Mucosa of descending colon (tissue), 3 donors: Measurements from ENCODE around the gene MTF2. TPM values are rescaled to one million over a fixed set of nuclear protein-coding genes. Genes with fewer than 3 reads are reported as not detected.

Experiments used
- ATAC-seq: fragments of 200-7000 bp; cut with Tn5 transposase; one replicate; pipeline ENCODE4 v1.9.1; 2020; ENCODE audit warnings: mild to moderate bottlenecking, moderate library complexity
- DNase-seq, 3 donors: peaks; one replicate each; pipeline ENCODE4 v3.0.0-alpha.2; 2020
- H3K36me3 ChIP-seq: fragments of 200-600 bp; one replicate; pipeline ENCODE4 v1.8.0; 2021; ENCODE audit warnings: low read depth, mild to moderate bottlenecking
- H3K4me1 ChIP-seq: fragments of 200-600 bp; one replicate; pipeline ENCODE4 v1.8.0; 2021; ENCODE audit warnings: low read depth, mild to moderate bottlenecking
- H3K4me3 ChIP-seq: fragments of 200-600 bp; one replicate; pipeline ENCODE4 v1.8.0; 2021; ENCODE audit warnings: mild to moderate bottlenecking
- H3K9me3 ChIP-seq: fragments of 200-600 bp; one replicate; pipeline ENCODE4 v1.8.0; 2021; ENCODE audit warnings: mild to moderate bottlenecking
- intact Hi-C, 2 donors: fragments of 100-400 bp; cut with DNase I in 1 of 2; cut with micrococcal nuclease in 1 of 2; formaldehyde crosslinking; loops; one replicate each; pipeline versions ENCODE4 v1.11.0 to v1.11.1; 2022; cut with DNase I, micrococcal nuclease
- total RNA-seq, 3 donors: library from RNA; stranded (reverse); fragmentation: NEBNext Ultra II Directional in 2 of 3; extraction: Animal tissue kit (Norgen Biotek cat#: 25700) in 2 of 3; gene quantifications; one replicate each; pipeline versions ENCODE4 v1.2.1 to v1.2.4, GENCODE V29; 2021 to 2023
- TF ChIP-seq, protein P1 (sequence below): fragments of 200-600 bp; IDR thresholded peaks from one replicate; pipeline ENCODE4 v1.8.0; 2022; ENCODE audit warnings: antibody characterized with exemption, mild to moderate bottlenecking
- donor health status: DM: no; HTN: no; CAD: no; lungs with moderate emphysema.
- donor health status: DM: no; HTN: no; CAD: no.
- donor health status: DM: no; HTN: yes; CAD: no.

MTF2 gene
- total RNA-seq, 3 donors from 2014 or later = 22.5 to 32.1 (median 23.6) TPM

DNA sequence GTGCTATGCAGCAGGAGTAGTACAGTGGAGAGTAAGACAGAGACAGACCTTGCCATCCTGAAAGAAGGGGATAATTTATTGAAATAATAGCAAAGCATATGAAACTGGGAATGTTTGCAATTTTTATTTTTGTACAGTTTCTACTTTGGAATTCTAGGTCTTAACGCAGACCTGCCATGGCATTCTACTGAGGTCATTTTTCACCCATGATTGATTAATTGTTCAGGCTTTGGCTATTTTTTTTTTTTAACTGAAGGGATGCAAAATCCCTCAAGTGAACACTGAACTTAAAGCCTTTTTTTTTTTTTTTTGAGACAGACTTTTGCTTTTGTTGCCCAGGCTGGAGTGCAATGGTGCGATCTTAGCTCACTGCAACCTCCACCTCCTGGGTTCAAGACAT lies 27.1 kb downstream of the MTF2 start:
- intact Hi-C loops = no loop called here
- H3K4me3 ChIP-seq = no peak overlapping the region
- no peaks in the 10 kb centered on the region for H3K36me3 ChIP-seq
- DNase-seq (no peak), ATAC-seq (no peak)
- H3K4me1 ChIP-seq = no peaks in the 10 kb centered on the region
- H3K9me3 ChIP-seq = no peaks in the 10 kb centered on the region
- TF ChIP-seq, protein P1, sequence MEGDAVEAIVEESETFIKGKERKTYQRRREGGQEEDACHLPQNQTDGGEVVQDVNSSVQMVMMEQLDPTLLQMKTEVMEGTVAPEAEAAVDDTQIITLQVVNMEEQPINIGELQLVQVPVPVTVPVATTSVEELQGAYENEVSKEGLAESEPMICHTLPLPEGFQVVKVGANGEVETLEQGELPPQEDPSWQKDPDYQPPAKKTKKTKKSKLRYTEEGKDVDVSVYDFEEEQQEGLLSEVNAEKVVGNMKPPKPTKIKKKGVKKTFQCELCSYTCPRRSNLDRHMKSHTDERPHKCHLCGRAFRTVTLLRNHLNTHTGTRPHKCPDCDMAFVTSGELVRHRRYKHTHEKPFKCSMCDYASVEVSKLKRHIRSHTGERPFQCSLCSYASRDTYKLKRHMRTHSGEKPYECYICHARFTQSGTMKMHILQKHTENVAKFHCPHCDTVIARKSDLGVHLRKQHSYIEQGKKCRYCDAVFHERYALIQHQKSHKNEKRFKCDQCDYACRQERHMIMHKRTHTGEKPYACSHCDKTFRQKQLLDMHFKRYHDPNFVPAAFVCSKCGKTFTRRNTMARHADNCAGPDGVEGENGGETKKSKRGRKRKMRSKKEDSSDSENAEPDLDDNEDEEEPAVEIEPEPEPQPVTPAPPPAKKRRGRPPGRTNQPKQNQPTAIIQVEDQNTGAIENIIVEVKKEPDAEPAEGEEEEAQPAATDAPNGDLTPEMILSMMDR = no peak

DNA sequence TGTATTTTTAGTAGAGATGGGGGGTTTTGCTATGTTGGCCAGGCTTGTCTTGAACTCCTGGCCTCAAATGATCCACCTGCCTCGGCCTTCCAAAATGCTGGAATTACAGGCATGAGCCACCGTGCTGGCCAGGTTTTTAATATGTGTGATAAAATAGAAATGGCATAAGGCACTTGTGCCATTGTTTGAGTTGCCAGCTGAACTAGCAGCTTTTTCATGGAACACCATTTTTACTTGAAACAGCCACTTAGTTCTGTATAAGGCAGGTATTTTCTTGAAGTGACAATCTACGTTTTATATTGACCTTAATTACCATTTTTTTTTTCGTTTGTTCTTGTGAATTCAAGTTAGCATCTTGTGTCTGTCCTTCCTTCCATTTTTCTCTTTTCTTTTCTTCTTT lies 28.3 kb downstream of the MTF2 start:
- ATAC-seq = no peak
- H3K4me3 ChIP-seq = no peak overlapping the region
- no peaks in the 10 kb centered on the region for H3K36me3 ChIP-seq
- H3K4me1 ChIP-seq = no peaks in the 10 kb centered on the region
- DNase-seq = no peak
- H3K9me3 ChIP-seq = no peaks in the 10 kb centered on the region
- TF ChIP-seq, protein P1 = no peak
- intact Hi-C loops = no loop called here

DNA sequence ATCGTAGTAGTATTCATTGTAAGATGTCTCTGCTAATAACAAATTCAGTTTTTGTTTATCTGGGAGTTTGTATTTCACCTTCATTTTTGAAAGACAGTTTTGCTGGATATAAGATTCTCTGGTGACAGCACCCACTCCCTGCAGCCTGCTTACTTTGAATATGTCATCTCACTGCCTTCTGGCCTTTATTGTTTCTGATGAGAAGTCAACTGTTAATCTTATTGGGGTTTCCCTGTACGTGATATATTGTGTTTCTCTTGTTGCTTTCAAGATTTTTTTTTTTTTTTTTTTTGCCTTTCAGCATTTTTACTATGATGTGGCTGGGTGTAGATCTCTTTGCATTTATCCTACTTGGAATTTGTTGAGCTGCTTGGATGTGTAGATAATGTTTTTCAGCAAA lies 29.3 kb downstream of the MTF2 start:
- Histone ChIP-seq H3K36me3 (no peaks in the 10 kb centered on the region), H3K4me3 (no peak overlapping the region), H3K9me3 (no peaks in the 10 kb centered on the region), H3K4me1 (no peaks in the 10 kb centered on the region)
- ATAC-seq (no peak), DNase-seq (no peak)
- intact Hi-C loops = no loop called here
- TF ChIP-seq, protein P1 = no peak

DNA sequence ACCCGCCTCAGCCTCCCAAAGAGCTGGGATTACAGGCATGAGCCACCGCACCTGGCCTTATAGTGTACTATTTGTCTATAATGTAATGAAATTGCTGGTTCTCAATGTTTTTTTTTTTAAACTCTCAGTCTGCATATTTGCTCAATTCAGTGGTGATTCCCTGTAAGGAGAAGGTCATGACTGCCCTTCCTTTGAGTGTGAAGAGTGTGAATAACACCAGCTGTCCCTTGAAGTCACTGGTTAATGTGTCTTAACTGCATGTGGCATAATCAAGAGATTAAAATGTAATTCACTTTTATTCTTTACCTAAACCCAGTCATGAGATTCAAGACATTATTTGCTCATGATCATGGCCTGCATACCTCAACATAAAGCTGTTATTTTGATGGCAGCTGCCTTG lies 30.5 kb downstream of the MTF2 start:
- TF ChIP-seq, protein P1 = no peak
- H3K4me1 ChIP-seq = peaks cover 3% of the 10 kb centered on the region
- no peak overlapping the region for H3K4me3 ChIP-seq
- H3K9me3 ChIP-seq = no peaks in the 10 kb centered on the region
- peak; percentile 50 for ATAC-seq
- DNase-seq = no peak
- intact Hi-C loops = no loop called here
- no peaks in the 10 kb centered on the region for H3K36me3 ChIP-seq

DNA sequence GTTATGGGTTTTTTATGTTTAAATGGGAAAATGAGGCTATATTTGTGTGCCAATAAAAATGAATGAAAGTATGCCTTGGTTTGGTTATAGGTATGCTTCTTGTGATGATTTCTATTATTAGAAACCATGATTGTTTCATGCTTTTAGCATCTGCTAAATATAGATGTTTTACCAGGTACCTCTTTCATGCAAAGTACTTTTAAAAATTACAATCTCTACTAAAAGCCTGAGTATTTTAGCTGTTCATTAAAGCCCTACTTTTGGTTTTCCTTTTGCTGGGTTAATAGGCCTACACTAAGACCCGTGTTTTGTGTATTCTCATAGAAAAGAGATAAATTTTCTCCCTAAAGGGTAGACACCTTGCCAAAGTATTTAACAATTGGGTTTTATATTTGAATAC lies 32.0 kb downstream of the MTF2 start:
- no peaks in the 10 kb centered on the region for H3K36me3 ChIP-seq
- H3K9me3 ChIP-seq = no peaks in the 10 kb centered on the region
- peaks cover 3% of the 10 kb centered on the region for H3K4me1 ChIP-seq
- ATAC-seq (no peak), DNase-seq (no peak)
- intact Hi-C loops = no loop called here
- H3K4me3 ChIP-seq = no peak overlapping the region
- TF ChIP-seq, protein P1 = no peak

DNA sequence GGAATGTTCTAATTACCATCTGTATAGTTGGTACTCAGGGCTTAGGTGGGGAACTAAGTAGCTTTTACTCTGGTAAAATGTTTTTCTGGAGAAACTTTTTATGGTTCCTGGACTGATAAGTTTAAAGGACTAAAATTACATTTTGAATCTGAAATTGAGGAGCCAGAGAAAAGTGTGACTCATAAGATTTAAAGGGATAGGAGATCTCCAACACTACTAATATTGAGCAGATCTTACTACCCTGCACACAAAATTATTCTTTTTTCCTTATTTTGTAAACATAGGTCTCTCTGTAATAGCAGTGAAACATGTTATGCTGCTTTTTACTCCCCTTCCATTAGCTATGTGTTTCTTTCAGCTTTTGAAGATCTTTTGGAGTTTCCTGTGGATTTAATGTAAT lies 32.5 kb downstream of the MTF2 start:
- TF ChIP-seq, protein P1 = no peak
- ATAC-seq = no peak
- DNase-seq = no peak
- intact Hi-C loops = no loop called here
- Histone ChIP-seq H3K9me3 (no peaks in the 10 kb centered on the region), H3K36me3 (no peaks in the 10 kb centered on the region), H3K4me1 (peaks cover 3% of the 10 kb centered on the region), H3K4me3 (no peak overlapping the region)
